Endothelial cell of umbilical vein (primary cell): Measurements from ENCODE around the gene ABHD5.

Experiments
- CTCF ChIP-seq, 2 donors: IDR thresholded peaks; 1 replicate in 1 of 2; 2 replicates in 1 of 2; pipeline ENCODE4 v1.5.1; 2011; ENCODE audit warnings: low read length in 2 of 2, mild to moderate bottlenecking in 2 of 2, moderate library complexity in 2 of 2, control low read depth in 1 of 2, inconsistent platforms in 1 of 2, low read depth in 1 of 2; ENCODE audit not compliant: insufficient read depth in 1 of 2; ENCODE audit errors: extremely low read depth in 1 of 2
- EZH2 ChIP-seq: IDR thresholded peaks from 2 replicates; pipeline ENCODE4 v1.6.1; 2012; ENCODE audit warnings: borderline replicate concordance, low read depth, mild to moderate bottlenecking, moderate library complexity, low read length, inconsistent platforms; ENCODE audit not compliant: severe bottlenecking
- FOS ChIP-seq: IDR thresholded peaks from 2 replicates; pipeline ENCODE4 v1.6.1; 2011; ENCODE audit warnings: mild to moderate bottlenecking, low read length, moderate library complexity, borderline replicate concordance; ENCODE audit not compliant: insufficient read depth
- GATA2 ChIP-seq: IDR thresholded peaks from 2 replicates; pipeline ENCODE4 v1.7.0; 2011; ENCODE audit warnings: low read depth, mild to moderate bottlenecking, moderate library complexity, mixed read lengths, low read length; ENCODE audit not compliant: insufficient read length, insufficient read depth
- JUN ChIP-seq: IDR thresholded peaks from 2 replicates; pipeline ENCODE4 v1.6.1; 2011; ENCODE audit warnings: borderline replicate concordance, low read depth; ENCODE audit not compliant: insufficient read length, insufficient read depth
- MAX ChIP-seq: IDR thresholded peaks from 2 replicates; pipeline ENCODE4 v1.6.1; 2011; ENCODE audit not compliant: insufficient read depth, insufficient read length
- POLR2A ChIP-seq: IDR thresholded peaks from 2 replicates; pipeline ENCODE4 v1.6.1; 2012; ENCODE audit warnings: low read depth, mild to moderate bottlenecking, control low read depth, low read length
- POLR2AphosphoS5 ChIP-seq: IDR thresholded peaks from 2 replicates; pipeline ENCODE4 v1.6.1; 2012; ENCODE audit warnings: low read depth, mild to moderate bottlenecking, control low read depth, low read length, moderate library complexity; ENCODE audit not compliant: insufficient read depth

GRCh38 chr3:43647331-43648166 is 43.2 kb upstream of the ABHD5 start:
- TF ChIP-seq CTCF (IDR thresholded peaks at IDR 0.05; ENCODE audit: extremely low read depth in 1 of 2, insufficient read depth in 1 of 2, low read depth in 1 of 2, low read length in 2 of 2) = no peak
- TF ChIP-seq POLR2A = no peak
- TF ChIP-seq POLR2AphosphoS5 = no peak
- TF ChIP-seq MAX = no peak
- no peak for TF ChIP-seq EZH2
- no peak for TF ChIP-seq FOS
- TF ChIP-seq JUN = no peak
- TF ChIP-seq GATA2 = no peak
